Measurements from ENCODE around the gene GADL1.

The GADL1 gene

GRCh38 chr3:30684356-30684755, 210.1 kb downstream of the GADL1 start:
- Histone ChIP-seq H3K4me3 (ENCODE audit: insufficient read depth in 1 of 2, low read depth in 1 of 2, low read length in 2 of 2) (no peak overlapping the region), H4K8ac (ENCODE audit: low read length) (no peak overlapping the region), H3K4me1 (ENCODE audit: control insufficient read depth, insufficient read depth, low read depth, low read length) (peaks cover 9% of the 10 kb centered on the region), H2BK12ac (ENCODE audit: low read length in 2 of 2) (no peak overlapping the region), H3K4ac (ENCODE audit: low read depth in 1 of 2, low read length in 2 of 2) (no peak overlapping the region), H3K9ac (ENCODE audit: low read length) (no peak overlapping the region), H2BK120ac (ENCODE audit: low read depth, low read length) (no peak overlapping the region), H3K14ac (ENCODE audit: low read length in 2 of 2) (no peak overlapping the region), H3K23ac (ENCODE audit: low read length in 2 of 2) (no peak overlapping the region), H3K9me3 (ENCODE audit: control insufficient read depth, low read length) (no peaks in the 10 kb centered on the region), H2AFZ (ENCODE audit: low read depth, low read length) (no peak overlapping the region), H3K79me1 (replicated peaks; ENCODE audit: low read length, poor library complexity, severe bottlenecking) (peaks cover 30% of the 10 kb centered on the region), H2BK15ac (ENCODE audit: low read depth, poor library complexity, severe bottlenecking) (no peak overlapping the region), H3K27me3 (ENCODE audit: control insufficient read depth in 1 of 2, insufficient read depth in 1 of 2, low read length in 2 of 2) (no peaks in the 10 kb centered on the region), H3K36me3 (ENCODE audit: control insufficient read depth in 1 of 2, insufficient read depth in 2 of 2, low read depth in 1 of 2, low read length in 2 of 2) (peaks cover 3 to 85% of the 10 kb centered on the region in 2 experiments), H2AK5ac (ENCODE audit: low read length, severe bottlenecking) (no peak overlapping the region), H2BK5ac (ENCODE audit: low read depth, low read length, poor library complexity, severe bottlenecking) (no peak overlapping the region), H3K18ac (ENCODE audit: low read depth in 1 of 2, low read length in 2 of 2) (peak overlapping the region in 1 of 2 experiments; percentile 63), H3K4me2 (ENCODE audit: low read length, poor library complexity, severe bottlenecking) (no peak overlapping the region), H4K91ac (ENCODE audit: low read length) (no peak overlapping the region), H3K27ac (ENCODE audit: low read length, poor library complexity, severe bottlenecking) (no peak overlapping the region)
- DNase-seq: no peak
- 70% methylated on average over 2 of the region's 3 CpGs for WGBS

- peak overlapping the region in 1 of 2 experiments; percentile 62 for H3K18ac ChIP-seq (ENCODE audit: low read depth in 1 of 2, low read length in 2 of 2)
- no peak overlapping the region for H2AK5ac ChIP-seq (ENCODE audit: low read length, severe bottlenecking)
- no peak overlapping the region for H2BK120ac ChIP-seq (ENCODE audit: low read depth, low read length)
- H2BK15ac ChIP-seq (ENCODE audit: low read depth, poor library complexity, severe bottlenecking): no peak overlapping the region
- H3K36me3 ChIP-seq (ENCODE audit: control insufficient read depth in 1 of 2, insufficient read depth in 2 of 2, low read depth in 1 of 2, low read length in 2 of 2): peaks cover 8 to 85% of the 10 kb centered on the region in 2 experiments
- H3K23ac ChIP-seq (ENCODE audit: low read length in 2 of 2): no peak overlapping the region
- DNase-seq: no peak
- H2BK5ac ChIP-seq (ENCODE audit: low read depth, low read length, poor library complexity, severe bottlenecking): no peak overlapping the region
- no peaks in the 10 kb centered on the region for H3K27me3 ChIP-seq (ENCODE audit: control insufficient read depth in 1 of 2, insufficient read depth in 1 of 2, low read length in 2 of 2)
- 82% methylated on average over 3 of the region's 3 CpGs for WGBS
- H3K27ac ChIP-seq (ENCODE audit: low read length, poor library complexity, severe bottlenecking): no peak overlapping the region
- no peak overlapping the region for H3K14ac ChIP-seq (ENCODE audit: low read length in 2 of 2)
- H2BK12ac ChIP-seq (ENCODE audit: low read length in 2 of 2): peak overlapping the region; percentile 15 to 29
- peaks cover 35% of the 10 kb centered on the region for H3K79me1 ChIP-seq (replicated peaks; ENCODE audit: low read length, poor library complexity, severe bottlenecking)
- no peaks in the 10 kb centered on the region for H3K9me3 ChIP-seq (ENCODE audit: control insufficient read depth, low read length)
- H3K4me3 ChIP-seq (ENCODE audit: insufficient read depth in 1 of 2, low read depth in 1 of 2, low read length in 2 of 2): no peak overlapping the region
- peaks cover 7% of the 10 kb centered on the region for H3K4me1 ChIP-seq (ENCODE audit: control insufficient read depth, insufficient read depth, low read depth, low read length)
- no peak overlapping the region for H3K9ac ChIP-seq (ENCODE audit: low read length)
- peak overlapping the region; percentile 2 for H4K91ac ChIP-seq (ENCODE audit: low read length)
- no peak overlapping the region for H2AFZ ChIP-seq (ENCODE audit: low read depth, low read length)
- H3K4me2 ChIP-seq (ENCODE audit: low read length, poor library complexity, severe bottlenecking): no peak overlapping the region
- peak overlapping the region; percentile 8 for H4K8ac ChIP-seq (ENCODE audit: low read length)
- no peak overlapping the region for H3K4ac ChIP-seq (ENCODE audit: low read depth in 1 of 2, low read length in 2 of 2)
Observed at GRCh38 chr3:30683769-30684168, 210.7 kb downstream of the GADL1 start.

GRCh38 chr3:30682434-30683155, 211.9 kb downstream of the GADL1 start:
- Histone ChIP-seq H3K23ac (ENCODE audit: low read length in 2 of 2) (no peak overlapping the region), H3K4me3 (ENCODE audit: insufficient read depth in 1 of 2, low read depth in 1 of 2, low read length in 2 of 2) (no peak overlapping the region), H3K18ac (ENCODE audit: low read depth in 1 of 2, low read length in 2 of 2) (peak overlapping the region; percentile 73 to 90), H2BK12ac (ENCODE audit: low read length in 2 of 2) (peak overlapping the region; percentile 32 to 75), H3K27ac (ENCODE audit: low read length, poor library complexity, severe bottlenecking) (no peak overlapping the region), H4K8ac (ENCODE audit: low read length) (peak overlapping the region; percentile 79), H4K91ac (ENCODE audit: low read length) (no peak overlapping the region), H3K9ac (ENCODE audit: low read length) (no peak overlapping the region), H2BK5ac (ENCODE audit: low read depth, low read length, poor library complexity, severe bottlenecking) (no peak overlapping the region), H3K4me2 (ENCODE audit: low read length, poor library complexity, severe bottlenecking) (no peak overlapping the region), H3K79me1 (replicated peaks; ENCODE audit: low read length, poor library complexity, severe bottlenecking) (peaks cover 34% of the 10 kb centered on the region), H3K36me3 (ENCODE audit: control insufficient read depth in 1 of 2, insufficient read depth in 2 of 2, low read depth in 1 of 2, low read length in 2 of 2) (peaks cover 8 to 84% of the 10 kb centered on the region in 2 experiments), H3K4me1 (ENCODE audit: control insufficient read depth, insufficient read depth, low read depth, low read length) (peaks cover 3% of the 10 kb centered on the region), H2BK120ac (ENCODE audit: low read depth, low read length) (peak overlapping the region; percentile 42), H2BK15ac (ENCODE audit: low read depth, poor library complexity, severe bottlenecking) (no peak overlapping the region), H3K9me3 (ENCODE audit: control insufficient read depth, low read length) (no peaks in the 10 kb centered on the region), H2AFZ (ENCODE audit: low read depth, low read length) (no peak overlapping the region), H3K4ac (ENCODE audit: low read depth in 1 of 2, low read length in 2 of 2) (peak overlapping the region; percentile 82 to 91), H3K14ac (ENCODE audit: low read length in 2 of 2) (peak overlapping the region in 1 of 2 experiments; percentile 53), H2AK5ac (ENCODE audit: low read length, severe bottlenecking) (peak overlapping the region; percentile 62), H3K27me3 (ENCODE audit: control insufficient read depth in 1 of 2, insufficient read depth in 1 of 2, low read length in 2 of 2) (no peaks in the 10 kb centered on the region)
- DNase-seq: no peak
- no CpG with 5 or more reads among the region's 1 CpG for WGBS

DNA sequence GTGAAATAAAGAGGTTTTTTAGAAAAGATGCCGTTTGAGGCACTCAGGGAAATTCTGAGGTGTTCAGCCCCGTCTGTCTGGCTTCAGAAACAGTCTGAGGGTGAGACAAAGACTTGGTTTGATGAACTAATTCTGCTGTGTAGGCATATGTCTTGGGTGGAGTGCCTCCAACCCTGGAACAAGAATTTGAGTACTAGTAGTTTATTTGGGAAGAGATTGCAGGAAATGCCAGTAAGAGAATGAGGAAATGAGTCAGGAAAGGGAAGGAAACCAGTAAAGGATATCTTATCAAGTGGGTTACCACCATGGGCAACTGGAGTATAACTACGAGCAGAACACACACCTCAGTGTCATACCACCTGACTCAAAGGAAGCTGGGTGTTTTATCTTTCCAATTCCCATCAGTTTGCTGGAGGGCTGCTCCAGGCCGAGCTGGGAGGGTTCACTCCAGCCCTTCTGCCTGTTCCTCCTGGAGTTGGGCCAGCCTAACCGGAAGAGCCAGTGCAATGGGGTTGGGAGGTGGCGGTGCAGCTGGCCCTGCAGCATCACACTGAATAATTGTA, 212.7 kb downstream of the GADL1 start:
- Histone ChIP-seq H3K23ac (ENCODE audit: low read length in 2 of 2) (no peak overlapping the region), H3K4me3 (ENCODE audit: insufficient read depth in 1 of 2, low read depth in 1 of 2, low read length in 2 of 2) (peak overlapping the region in 1 of 2 experiments; percentile 34), H2AFZ (ENCODE audit: low read depth, low read length) (no peak overlapping the region), H3K14ac (ENCODE audit: low read length in 2 of 2) (no peak overlapping the region), H3K36me3 (ENCODE audit: control insufficient read depth in 1 of 2, insufficient read depth in 2 of 2, low read depth in 1 of 2, low read length in 2 of 2) (peaks cover 8 to 84% of the 10 kb centered on the region in 2 experiments), H3K18ac (ENCODE audit: low read depth in 1 of 2, low read length in 2 of 2) (peak overlapping the region; percentile 16 to 29), H2BK5ac (ENCODE audit: low read depth, low read length, poor library complexity, severe bottlenecking) (no peak overlapping the region), H3K27me3 (ENCODE audit: control insufficient read depth in 1 of 2, insufficient read depth in 1 of 2, low read length in 2 of 2) (no peaks in the 10 kb centered on the region), H3K4me1 (ENCODE audit: control insufficient read depth, insufficient read depth, low read depth, low read length) (peaks cover 3% of the 10 kb centered on the region), H3K27ac (ENCODE audit: low read length, poor library complexity, severe bottlenecking) (no peak overlapping the region), H3K9me3 (ENCODE audit: control insufficient read depth, low read length) (no peaks in the 10 kb centered on the region), H3K79me1 (replicated peaks; ENCODE audit: low read length, poor library complexity, severe bottlenecking) (peaks cover 30% of the 10 kb centered on the region), H3K4ac (ENCODE audit: low read depth in 1 of 2, low read length in 2 of 2) (peak overlapping the region; percentile 54 to 73), H2BK120ac (ENCODE audit: low read depth, low read length) (peak overlapping the region; percentile 40), H4K8ac (ENCODE audit: low read length) (peak overlapping the region; percentile 66), H4K91ac (ENCODE audit: low read length) (no peak overlapping the region), H2BK15ac (ENCODE audit: low read depth, poor library complexity, severe bottlenecking) (peak overlapping the region; percentile 26), H2AK5ac (ENCODE audit: low read length, severe bottlenecking) (no peak overlapping the region), H3K4me2 (ENCODE audit: low read length, poor library complexity, severe bottlenecking) (no peak overlapping the region), H2BK12ac (ENCODE audit: low read length in 2 of 2) (no peak overlapping the region), H3K9ac (ENCODE audit: low read length) (peak overlapping the region; percentile 78)
- peak; percentile 56 for DNase-seq
- WGBS: 9% methylated on average over 6 of the region's 6 CpGs

All from mesenchymal stem cell (in vitro differentiated cells and primary cell).